ENCODE results near the gene SLAMF1. TPM values are rescaled to one million over a fixed set of nuclear protein-coding genes. Genes with fewer than 3 reads are reported as not detected.
"Not testable (repeated sequence)": the region's sequence is repeated elsewhere in the genome, so short reads cannot be mapped to it uniquely, and the experiment has no call there.

SLAMF1 gene
- polyA plus RNA-seq, 12 donors: 0.06 to 0.41 (median 0.12) TPM; not detected in 7

DNA sequence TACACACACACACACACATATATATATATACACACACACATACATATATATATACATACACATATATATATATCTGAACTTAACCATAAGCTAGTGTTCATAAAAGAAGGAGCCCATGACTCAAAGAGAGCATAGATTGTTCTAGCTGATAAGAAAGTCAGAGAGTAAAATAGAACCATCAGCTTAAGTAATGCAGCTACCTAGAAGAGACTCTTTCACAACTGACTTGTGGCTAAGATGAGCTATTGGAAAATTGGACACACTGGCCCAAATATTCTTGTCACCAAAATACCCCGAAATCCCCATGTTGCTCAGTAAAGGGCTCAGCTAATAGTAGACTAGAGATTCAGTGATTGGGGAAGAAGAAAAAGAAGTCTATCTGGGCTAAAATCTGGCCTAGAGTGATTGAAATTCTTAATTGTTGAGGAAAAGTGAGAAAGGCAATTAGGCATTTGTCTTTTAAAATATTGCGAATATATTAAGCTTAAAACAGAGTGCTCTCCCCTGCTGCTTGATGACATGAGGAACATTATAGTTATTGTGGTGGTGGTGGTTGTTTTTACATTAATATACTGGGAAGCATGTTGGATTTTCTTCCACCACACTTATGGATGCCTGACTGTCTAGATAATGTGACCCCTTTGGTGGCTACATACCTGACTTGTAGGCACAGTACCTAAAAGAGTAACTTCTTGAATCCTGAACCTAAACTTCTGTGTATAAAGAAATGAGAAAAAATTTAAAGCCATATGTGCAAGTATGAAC is 6.3 kb downstream of the SLAMF1 start:
- DNase-seq: no peak

DNA sequence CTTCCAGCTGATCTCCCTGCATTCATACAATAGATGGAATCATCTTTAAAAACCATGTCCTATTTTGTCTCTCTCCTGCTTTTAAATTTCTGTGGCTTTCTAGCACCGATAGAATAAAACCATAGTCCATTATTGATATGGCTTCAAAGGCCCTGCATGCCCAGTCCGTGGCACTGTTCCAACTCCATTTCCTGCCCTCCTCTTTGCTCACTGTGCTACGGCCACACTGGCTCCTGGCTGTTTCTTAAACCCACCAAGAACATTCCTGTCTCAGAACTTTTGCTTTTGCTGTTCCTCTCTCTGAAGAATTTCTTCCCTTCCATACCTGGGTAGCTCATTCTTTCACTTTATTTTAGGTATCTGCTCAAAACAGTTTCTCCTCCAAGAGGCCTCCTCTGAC is 7.2 kb downstream of the SLAMF1 start:
- DNase-seq: no peak

DNA sequence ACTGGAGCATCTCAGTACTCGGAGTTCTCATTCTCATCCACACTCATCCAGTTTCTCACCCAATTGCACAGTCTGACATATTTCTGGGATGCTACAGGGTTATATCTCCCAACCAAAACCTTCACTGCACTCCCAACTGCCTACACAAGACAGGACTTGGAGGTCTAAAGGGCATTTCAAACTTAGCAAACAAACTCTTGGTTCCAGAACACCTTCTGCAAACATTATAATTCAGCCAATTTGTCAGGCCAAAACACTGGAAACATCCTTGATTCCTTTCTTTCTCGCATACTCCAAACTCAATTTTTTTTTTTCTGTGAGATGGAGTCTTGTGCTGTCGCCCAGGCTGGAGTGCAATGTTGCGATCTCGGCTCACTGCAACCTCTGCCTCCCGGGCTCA is 7.9 kb downstream of the SLAMF1 start:
- DNase-seq: no peak

DNA sequence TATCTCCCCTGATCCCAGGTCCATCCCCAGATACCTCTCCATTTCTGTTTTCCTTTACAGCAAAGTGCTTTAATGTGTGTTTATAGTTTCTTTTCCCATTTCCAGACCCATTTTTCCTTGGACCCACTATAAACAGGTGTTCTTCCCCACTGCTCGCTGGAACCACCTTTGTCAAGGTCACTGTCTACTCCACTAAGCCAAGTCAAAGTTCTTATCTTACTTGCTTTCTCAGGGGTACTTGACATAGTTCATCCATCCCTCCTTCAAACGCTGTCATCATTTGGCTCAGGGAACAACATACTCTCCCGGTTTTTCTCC is 8.3 kb downstream of the SLAMF1 start:
- no peak for DNase-seq

DNA sequence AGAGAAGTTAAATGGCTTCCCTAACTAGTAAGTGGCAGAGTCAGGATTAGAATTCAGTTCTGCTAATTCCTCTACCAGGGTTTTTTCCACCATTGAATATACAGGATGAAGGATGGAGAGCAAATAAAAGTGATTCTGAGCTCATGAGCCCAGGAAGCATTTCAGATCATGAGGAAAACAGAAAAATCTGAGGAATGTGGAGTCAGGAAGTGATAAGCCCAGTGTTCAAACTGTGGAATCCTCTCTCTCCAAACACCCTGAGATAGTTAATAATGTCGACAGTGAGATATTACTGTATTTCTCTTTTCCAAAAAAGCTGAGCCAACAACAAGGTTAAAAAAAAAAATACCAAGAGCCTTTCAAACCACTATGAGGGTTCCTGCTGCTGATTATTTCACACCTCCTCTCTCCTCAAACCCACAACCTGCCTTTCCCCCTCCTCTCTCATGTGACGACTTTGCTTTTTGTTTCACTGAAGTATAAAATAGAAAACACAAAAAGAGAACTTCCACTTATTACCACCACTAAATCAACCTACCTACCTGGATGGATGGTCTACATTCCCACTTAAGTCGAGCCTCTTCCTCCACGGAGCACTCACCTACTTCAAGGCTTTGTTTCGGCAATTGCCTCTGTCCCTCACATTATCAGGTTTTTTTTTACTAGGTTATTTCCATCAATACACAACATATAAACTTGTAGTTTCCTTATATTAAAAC is 8.9 kb downstream of the SLAMF1 start:
- no peak for DNase-seq

DNA sequence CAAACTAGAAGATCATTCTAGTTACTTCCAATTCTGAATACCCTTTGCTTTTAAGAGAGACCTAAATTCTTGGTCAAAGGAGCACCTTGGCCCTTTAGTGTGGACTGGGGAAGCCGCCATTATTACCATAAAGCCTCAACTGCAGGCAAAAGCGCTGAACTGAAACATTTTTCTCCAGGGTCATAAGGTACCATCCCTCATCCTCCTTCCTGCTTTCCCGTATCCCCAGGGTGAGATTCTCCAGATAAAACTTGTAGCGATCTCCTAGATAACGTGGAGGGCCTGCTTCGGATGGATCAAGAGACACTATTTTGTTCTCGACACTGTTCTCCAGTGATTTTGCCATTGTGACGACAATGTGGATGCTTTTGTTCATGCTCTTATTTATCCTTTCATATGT is 9.8 kb downstream of the SLAMF1 start:
- no peak for DNase-seq

DNA sequence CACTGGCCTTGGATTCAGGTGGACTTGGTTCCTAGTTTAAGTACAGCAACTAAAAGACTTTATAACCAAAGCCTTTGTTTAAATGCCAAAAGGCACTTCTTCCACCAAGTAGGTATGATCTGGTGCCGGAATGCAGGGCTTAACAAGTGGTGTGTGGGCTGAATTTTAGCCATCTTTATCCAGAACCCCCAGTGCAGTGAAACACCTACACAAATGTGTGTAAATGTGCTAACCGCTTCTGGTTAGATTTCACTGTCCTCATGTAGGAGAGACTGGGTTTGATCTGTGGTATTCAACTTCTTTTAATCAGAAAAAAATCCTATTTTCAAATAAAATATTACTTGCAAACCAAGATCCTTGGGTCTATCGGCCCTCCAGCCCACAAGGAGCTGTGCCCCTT is 10.3 kb downstream of the SLAMF1 start:
- DNase-seq: no peak

DNA sequence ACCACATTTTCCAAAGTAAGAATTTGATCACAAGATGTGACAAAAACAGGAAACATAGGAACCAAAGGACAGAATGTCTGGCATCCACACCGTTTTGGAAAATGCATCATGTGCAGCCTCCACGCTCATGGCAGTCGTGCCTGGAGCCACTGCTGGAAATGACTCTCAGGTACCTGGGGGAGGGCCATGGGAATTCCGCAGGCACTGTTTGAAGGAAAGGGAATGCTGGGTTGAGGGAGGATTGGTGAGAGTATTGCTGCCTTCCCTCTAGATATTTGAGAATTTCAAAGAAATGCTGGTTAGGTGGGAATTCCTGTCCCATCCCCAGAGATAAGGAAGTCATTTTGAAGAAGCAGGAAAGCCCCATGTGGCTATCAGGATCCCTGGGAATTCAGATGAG is 10.8 kb downstream of the SLAMF1 start:
- no peak for DNase-seq

DNA sequence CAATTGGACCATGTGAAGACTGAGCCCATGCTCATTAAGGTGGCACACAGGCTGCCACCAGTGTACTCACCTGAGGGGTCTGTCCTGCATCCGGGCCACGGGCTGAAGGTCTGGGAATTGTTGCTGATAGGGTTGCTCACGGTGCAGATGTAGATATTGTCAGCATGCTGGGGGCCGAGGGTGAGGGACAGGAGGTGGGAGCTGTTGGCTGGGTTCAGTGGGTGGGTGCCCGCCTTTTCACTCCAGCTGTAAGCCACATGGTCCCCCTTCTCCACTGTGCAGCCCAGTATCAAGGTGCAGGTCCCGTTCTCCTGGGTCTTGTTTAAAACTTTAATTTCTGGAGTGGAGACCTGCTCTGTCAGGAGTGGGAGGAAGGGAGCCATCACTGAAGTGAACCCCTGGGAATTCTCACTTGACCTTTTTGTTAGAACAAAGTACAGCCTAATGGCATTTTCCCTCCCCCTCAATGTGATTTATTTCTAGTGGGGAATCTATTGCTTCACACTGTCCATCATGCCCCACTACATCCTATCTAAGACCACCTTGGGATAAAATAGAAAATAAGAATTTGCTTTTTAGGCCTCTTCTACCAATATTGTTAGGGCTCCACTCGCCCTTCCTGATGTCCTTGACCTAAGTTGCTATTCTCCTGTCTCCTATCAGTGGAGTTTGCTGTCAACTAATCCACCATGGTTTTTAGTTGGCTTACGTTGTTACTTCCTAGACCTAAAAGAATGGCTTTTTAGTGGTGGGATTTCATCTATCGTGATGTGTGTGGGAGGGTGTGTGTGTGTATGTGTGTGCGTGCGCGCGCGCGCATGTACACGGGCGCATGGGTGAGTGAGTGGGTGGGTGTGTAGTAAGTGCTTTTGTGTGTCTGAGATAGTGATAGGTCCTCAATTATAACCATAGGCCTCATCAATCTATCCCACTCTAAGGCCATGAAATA is 12.0 kb downstream of the SLAMF1 start:
- no peak for DNase-seq

DNA sequence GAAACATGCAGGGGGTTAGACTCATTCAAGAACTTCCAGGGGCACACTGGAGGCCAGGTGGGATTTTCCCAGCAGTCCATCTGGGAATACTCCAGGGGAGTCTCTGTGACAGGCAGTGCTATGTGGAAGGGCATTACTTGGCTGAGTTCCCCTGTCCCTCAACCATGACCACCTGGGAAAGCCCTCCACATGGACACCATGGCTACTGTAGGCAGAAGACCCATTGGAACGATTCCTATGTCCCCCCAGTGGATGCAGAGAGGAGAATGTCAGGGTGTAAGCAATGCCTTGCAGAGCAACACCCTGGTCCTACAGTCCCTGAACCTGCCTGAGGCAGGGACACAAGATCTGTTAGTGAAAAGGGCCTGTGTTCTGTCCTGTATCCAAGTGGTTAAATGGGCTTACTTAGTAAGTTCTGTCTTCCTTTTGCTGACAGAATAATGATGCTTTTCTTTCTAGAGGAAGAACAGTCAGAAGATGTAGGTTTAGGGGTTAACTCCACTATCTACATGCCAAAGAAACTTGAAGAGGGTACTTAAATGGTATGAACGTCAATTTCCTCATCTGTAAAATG is 13.4 kb downstream of the SLAMF1 start:
- DNase-seq: no peak

DNA sequence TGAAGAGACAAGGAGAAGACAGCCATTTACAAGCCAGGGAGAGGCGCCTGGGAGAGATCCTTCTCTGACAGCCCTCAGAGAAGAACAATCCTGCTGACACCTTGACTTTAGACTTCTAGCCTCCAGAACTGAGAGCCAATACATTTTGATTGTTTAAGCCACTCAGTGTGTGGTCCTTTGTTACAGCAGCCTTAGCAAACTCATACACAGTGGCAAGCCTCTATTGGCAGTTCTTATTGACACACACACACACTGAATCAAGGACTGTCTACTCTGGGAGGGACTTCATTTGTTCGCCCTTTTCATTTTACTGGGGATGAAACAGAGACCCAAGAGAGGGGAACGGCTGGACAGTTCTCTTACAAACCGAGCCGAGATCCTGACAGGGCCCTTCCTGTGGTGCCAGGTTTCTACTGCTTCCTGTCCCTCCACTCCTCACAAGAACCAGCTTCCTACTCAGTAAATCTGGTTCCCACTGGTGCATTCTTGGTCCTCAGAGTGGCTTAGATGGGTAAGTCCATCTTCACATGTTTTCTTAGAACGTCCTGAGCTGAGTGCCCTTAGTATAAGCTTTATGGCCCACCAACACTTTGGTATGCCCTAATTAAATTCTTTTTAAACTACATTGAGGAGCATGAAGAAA is 14.7 kb downstream of the SLAMF1 start:
- DNase-seq: no peak

DNA sequence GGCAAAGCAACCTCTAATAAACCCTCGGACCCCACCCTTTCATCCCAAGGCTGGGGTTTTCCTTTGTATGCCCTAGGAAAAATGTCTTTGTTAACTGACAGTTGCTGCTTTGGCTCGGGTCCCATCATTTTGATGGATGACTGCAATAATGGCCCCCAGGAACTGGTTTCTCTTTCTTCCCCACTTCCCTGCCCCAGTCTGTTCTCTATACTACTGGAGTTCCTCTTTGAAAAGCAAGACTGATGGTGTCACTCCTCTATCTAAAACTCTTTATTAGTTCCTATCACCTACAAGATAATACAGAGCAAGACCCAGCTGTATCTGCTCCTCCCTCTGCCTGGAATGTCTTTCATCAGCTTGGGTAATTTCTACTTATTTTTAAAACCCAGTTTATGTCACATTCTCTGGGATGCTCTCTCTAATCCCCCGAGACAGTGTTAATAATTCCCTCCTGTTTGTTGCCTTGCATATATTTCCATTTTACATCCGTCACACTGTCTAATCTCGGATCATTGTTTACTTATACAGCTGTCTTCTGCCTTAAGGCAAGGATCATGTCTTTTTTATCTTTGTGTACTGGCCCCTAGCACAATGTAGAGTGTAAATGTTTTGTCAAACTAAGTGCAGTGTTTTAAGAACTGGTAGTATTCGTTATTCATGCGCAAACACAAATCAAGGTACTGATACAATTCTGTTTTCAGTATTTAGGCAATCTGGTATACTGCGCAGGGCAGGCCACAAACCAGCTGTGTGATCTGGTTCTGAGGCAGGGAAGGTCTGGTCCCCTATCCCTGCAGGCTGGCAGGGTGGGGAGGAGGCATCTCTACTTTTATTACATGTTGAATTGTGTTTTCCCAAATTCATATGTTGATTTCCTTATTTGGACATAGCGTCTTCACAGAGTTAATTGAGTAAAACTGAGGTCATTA is 16.1 kb downstream of the SLAMF1 start:
- DNase-seq: no peak

DNA sequence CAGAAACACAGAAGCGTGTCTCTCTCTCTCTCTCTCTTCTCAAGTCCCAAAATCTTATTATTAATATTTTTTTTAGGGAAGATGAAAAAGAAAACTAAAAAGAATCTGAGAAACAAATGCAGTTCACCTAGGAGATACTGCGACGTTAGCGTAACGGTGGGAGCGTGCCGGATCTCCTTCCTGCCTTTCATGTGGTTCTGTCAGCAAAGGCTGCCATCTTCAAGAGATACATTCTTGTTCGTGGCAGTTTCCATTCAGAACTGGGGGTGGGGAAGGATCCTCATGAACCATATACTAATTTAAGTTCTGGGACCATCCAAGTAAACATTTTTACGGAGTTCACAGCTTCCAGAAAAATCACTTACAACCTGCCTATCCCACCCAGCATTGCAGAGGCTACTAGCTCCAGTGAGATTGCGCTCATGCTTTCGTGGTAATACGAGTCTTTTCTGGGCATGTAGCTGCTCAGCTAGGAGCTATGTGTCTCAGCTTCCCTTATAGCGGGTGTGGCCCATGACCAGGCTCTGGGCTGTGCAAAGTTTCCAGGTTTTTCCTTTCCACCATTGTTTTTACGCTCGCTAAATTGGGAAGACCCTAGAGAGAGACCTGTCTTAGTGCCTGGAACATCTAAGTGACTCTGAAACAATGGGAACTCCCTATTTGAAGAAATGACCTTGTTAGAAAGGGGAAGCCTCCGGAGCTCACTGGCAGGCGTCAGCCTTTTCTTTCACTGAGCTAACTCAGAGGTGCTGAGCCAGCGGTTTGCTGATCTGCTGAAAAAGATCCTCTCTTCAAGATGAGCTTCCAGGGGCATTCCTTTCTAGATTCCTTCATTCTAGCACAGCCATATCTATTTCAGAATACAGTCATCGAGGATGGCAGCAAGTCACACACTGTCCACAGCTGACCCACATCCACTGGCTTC is 17.3 kb downstream of the SLAMF1 start:
- DNase-seq: peak; percentile 17

DNA sequence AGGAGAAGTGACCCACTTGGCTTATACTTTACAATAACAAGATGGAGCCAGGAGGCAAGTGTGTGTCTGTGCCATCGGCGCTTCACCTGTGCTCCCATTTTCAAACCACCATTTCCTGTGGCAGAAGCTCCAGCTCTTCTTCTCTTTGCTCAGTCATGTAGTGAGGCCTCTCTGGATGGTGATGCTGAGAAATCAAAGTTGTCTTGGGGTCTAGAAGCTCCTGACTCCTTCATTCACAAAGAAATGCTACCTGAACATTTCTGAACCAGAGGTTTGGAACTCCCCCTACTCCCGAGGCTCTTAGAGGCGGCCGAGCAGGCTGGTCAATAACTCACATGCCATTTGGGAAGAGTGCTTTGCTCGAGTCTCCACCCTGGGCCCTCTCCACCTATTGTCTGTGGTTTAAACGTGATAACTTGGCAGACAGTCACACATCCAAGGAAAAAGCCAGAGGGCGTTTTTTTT is 18.0 kb downstream of the SLAMF1 start:
- DNase-seq: no peak

DNA sequence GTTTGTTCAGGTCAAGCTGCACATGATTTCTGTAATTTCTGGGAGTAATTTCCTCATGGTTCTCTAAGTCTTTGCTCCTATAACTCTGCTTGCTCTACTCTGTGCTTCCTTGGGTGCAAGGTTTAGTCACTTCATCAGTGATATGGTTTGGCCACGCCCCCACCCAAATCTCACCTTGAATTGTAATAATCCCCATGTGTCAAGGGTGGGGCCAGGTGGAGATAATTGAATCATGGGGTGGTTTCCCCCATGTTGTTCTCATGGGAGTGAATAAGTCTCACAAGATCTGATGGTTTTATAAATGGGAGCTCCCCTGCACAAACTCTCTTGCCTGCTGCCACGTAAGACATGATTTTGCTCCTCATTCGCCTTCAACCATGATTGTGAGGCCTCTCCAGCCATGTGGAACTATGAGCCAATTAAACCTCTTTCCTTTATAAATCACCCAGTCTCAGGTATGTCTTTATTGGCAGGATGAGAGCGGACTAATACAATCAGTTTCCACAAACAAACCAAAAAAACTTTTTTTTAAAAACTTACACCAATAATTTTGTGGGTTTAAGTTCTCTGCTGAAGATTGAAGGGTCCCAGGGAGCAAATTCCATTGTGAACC is 19.1 kb downstream of the SLAMF1 start:
- not testable (repeated sequence) for DNase-seq

DNA sequence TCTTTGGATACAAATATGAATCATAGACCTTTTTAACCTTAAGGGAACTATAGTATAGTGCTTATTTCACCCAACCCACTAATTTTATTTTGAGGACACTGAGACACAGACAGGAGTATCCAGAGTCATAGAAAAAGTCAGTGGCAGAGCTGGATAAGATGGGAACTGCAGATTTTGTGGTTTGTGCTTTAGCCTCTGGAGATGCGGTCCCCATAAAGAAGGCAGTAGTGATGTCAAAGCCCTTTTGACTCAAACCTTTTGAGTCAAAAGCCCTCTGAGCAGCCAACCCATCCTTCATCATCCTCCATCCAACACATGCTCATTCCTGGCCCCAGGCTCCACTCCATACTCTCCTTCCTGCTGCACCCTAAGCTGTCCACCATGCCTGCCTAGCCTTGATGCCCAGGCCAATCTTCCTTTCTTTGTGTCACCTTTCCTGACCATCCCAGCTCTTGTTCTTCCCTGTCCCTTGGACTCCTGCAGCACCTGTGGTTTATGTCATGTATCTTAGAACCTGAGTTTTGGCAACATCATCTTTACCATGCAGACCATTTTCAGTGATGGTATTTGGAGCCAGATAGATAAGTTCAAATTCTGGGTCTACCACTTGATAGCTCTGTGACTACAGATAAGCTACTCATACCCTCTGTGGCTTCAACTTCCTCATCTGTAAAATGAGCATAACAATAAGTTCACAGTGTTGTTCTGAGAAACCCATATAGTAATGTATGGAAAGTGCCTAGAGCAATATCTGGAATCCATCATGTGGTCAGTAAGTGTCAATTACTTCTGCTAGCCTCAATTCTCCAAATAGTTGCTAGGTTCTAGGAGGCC is 20.1 kb downstream of the SLAMF1 start:
- no peak for DNase-seq

DNA sequence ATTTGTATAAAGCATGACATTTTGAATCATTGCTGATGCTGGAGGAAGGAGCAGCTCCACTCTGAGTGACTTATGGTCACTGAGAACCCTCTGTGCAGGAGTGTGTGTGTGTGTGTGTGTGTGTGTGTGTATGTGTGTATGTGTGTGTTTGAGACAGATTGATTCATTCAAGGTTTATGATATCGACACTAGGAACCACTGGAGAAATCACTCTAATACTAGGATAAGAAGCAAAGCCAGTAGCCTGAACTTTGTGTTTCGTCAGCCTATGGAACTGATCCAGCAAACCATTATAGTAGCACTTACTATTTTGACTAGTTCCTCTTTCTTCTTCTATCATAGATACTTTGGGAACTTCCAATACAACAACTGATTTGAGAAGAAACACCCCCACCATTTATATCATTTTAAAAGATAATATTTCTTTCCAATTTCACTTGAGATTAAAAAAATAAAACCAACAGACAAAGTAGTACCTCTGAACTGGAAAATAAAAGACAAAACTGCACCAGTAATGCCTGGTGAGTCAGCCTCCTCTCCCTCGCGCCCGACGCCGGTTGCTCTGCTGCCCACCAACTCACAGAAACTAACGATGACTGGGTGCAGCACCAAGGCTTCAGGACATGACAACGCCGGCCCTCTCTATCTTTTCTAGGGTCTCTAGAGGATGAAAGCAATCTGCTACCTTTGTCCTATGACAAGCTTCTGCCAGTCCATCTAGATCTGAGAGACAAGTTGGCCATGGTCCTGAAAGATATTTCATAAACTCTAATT is 20.9 kb downstream of the SLAMF1 start:
- DNase-seq: no peak

All from muscle of arm (tissue), 12 donors.